Measurements from ENCODE around the gene TYW5. TPM values are rescaled to one million over a fixed set of nuclear protein-coding genes. Genes with fewer than 3 reads are reported as not detected.

Gene TYW5
- polyA plus RNA-seq, 1 of the 3 experiments (the other 2 are of a cell fraction) = 3.6 TPM

DNA sequence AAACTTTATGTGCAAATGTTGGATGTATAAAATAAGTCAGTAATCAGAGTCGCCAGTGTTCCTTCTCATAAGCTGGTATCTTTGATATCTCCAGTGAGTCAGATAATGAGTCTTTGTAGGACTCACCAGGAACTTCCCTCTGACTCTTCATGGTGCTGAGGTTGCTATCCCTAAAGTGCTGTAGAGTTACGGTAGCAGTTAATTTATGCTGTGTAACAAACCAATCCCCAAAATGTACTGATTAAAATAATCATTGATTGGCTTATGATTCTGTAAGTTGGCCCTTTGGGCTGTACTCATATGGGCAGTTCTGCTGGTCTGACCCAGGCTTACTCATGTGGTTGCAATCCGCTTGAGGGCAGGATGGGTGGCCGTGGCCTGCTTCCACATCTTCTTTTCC lies 43.9 kb upstream of the TYW5 start:
- WGBS (ENCODE audit: low lambda C conversion rate) = 73% methylated on average over 4 of the region's 4 CpGs
- Histone ChIP-seq H3K36me3 (replicated peaks in 1 of 2; ENCODE audit: control insufficient read depth in 1 of 2, insufficient read depth in 2 of 2, low read length in 1 of 2) (no peaks in the 10 kb centered on the region), H3F3A (replicated peaks; ENCODE audit: insufficient read depth) (no peaks in the 10 kb centered on the region), H3K79me2 (ENCODE audit: insufficient read depth) (no peaks in the 10 kb centered on the region), H3K9me2 (no peaks in the 10 kb centered on the region), H3K9me3 (no peaks in the 10 kb centered on the region), H3K4me2 (no peak overlapping the region), H3K27me3 (ENCODE audit: insufficient read depth) (no peaks in the 10 kb centered on the region), H3K4me1 (ENCODE audit: control insufficient read depth in 1 of 2, insufficient read depth in 2 of 2, low read depth in 1 of 2, low read length in 1 of 2) (no peaks in the 10 kb centered on the region), H3K27ac (ENCODE audit: low read depth in 2 of 2, low read length in 1 of 2) (no peak overlapping the region), H3K9ac (no peak overlapping the region), H2AFZ (ENCODE audit: low read depth) (no peak overlapping the region), H4K20me1 (ENCODE audit: insufficient read depth) (no peaks in the 10 kb centered on the region), H3K4me3 (ENCODE audit: low read depth in 2 of 2, low read length in 1 of 2) (no peak overlapping the region)
- TF ChIP-seq, protein P1, sequence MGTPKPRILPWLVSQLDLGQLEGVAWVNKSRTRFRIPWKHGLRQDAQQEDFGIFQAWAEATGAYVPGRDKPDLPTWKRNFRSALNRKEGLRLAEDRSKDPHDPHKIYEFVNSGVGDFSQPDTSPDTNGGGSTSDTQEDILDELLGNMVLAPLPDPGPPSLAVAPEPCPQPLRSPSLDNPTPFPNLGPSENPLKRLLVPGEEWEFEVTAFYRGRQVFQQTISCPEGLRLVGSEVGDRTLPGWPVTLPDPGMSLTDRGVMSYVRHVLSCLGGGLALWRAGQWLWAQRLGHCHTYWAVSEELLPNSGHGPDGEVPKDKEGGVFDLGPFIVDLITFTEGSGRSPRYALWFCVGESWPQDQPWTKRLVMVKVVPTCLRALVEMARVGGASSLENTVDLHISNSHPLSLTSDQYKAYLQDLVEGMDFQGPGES (IDR thresholded peaks at IDR 0.05; ENCODE audit: low read depth, low read length) = no peak
- TF ChIP-seq JUND (IDR thresholded peaks at IDR 0.05) (no peak), RCOR1 (IDR thresholded peaks at IDR 0.05; ENCODE audit: low read length) (no peak), EP300 (IDR thresholded peaks at IDR 0.05; ENCODE audit: borderline replicate concordance in 1 of 2, low read depth in 1 of 2, low read length in 1 of 2) (no peak), TAF1 (IDR thresholded peaks at IDR 0.05; ENCODE audit: borderline replicate concordance, low read depth, low read length) (no peak), EZH2phosphoT487 (IDR thresholded peaks at IDR 0.05; ENCODE audit: borderline replicate concordance, low read depth) (no peak), TEAD4 (IDR thresholded peaks at IDR 0.05; ENCODE audit: borderline replicate concordance, insufficient read depth) (no peak), TCF12 (IDR thresholded peaks at IDR 0.05) (no peak), GATA2 (CRISPR knock-in tag; IDR thresholded peaks at IDR 0.05) (no peak), NFIC (IDR thresholded peaks at IDR 0.05; ENCODE audit: borderline replicate concordance) (no peak), FOSL2 (IDR thresholded peaks at IDR 0.05; ENCODE audit: borderline replicate concordance, low read depth) (no peak), YY1 (IDR thresholded peaks at IDR 0.05; ENCODE audit: low read depth) (no peak), SMC3 (IDR thresholded peaks at IDR 0.05; ENCODE audit: low read depth, low read length) (no peak), RXRA (IDR thresholded peaks at IDR 0.05; ENCODE audit: borderline replicate concordance, low read depth) (no peak), NRF1 (IDR thresholded peaks at IDR 0.05; ENCODE audit: low read depth, low read length) (no peak)
- TF ChIP-seq, protein P2, sequence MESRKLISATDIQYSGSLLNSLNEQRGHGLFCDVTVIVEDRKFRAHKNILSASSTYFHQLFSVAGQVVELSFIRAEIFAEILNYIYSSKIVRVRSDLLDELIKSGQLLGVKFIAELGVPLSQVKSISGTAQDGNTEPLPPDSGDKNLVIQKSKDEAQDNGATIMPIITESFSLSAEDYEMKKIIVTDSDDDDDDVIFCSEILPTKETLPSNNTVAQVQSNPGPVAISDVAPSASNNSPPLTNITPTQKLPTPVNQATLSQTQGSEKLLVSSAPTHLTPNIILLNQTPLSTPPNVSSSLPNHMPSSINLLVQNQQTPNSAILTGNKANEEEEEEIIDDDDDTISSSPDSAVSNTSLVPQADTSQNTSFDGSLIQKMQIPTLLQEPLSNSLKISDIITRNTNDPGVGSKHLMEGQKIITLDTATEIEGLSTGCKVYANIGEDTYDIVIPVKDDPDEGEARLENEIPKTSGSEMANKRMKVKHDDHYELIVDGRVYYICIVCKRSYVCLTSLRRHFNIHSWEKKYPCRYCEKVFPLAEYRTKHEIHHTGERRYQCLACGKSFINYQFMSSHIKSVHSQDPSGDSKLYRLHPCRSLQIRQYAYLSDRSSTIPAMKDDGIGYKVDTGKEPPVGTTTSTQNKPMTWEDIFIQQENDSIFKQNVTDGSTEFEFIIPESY (IDR thresholded peaks at IDR 0.05; ENCODE audit: borderline replicate concordance, low read depth) = no peak
- TF ChIP-seq, protein P3, sequence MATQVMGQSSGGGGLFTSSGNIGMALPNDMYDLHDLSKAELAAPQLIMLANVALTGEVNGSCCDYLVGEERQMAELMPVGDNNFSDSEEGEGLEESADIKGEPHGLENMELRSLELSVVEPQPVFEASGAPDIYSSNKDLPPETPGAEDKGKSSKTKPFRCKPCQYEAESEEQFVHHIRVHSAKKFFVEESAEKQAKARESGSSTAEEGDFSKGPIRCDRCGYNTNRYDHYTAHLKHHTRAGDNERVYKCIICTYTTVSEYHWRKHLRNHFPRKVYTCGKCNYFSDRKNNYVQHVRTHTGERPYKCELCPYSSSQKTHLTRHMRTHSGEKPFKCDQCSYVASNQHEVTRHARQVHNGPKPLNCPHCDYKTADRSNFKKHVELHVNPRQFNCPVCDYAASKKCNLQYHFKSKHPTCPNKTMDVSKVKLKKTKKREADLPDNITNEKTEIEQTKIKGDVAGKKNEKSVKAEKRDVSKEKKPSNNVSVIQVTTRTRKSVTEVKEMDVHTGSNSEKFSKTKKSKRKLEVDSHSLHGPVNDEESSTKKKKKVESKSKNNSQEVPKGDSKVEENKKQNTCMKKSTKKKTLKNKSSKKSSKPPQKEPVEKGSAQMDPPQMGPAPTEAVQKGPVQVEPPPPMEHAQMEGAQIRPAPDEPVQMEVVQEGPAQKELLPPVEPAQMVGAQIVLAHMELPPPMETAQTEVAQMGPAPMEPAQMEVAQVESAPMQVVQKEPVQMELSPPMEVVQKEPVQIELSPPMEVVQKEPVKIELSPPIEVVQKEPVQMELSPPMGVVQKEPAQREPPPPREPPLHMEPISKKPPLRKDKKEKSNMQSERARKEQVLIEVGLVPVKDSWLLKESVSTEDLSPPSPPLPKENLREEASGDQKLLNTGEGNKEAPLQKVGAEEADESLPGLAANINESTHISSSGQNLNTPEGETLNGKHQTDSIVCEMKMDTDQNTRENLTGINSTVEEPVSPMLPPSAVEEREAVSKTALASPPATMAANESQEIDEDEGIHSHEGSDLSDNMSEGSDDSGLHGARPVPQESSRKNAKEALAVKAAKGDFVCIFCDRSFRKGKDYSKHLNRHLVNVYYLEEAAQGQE (IDR thresholded peaks at IDR 0.05; ENCODE audit: low read depth, low read length) = no peak
- TF ChIP-seq, protein P4, sequence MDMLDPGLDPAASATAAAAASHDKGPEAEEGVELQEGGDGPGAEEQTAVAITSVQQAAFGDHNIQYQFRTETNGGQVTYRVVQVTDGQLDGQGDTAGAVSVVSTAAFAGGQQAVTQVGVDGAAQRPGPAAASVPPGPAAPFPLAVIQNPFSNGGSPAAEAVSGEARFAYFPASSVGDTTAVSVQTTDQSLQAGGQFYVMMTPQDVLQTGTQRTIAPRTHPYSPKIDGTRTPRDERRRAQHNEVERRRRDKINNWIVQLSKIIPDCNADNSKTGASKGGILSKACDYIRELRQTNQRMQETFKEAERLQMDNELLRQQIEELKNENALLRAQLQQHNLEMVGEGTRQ (IDR thresholded peaks at IDR 0.05; ENCODE audit: borderline replicate concordance, low read depth, low read length) = no peak
- no peak for DNase-seq
- CTCF ChIA-PET = interaction anchor here (0.9 kb wide), 1 partner anchor 19 kb away, joined by 3 read pairs; no protein-coding TSS in a partner anchor
- POLR2A ChIA-PET = no interaction called here
